PC-9 (cell line): ENCODE results near the gene ZIC4. TPM values are rescaled to one million over a fixed set of nuclear protein-coding genes. Genes with fewer than 3 reads are reported as not detected.

Experiments used
- BruUV-seq: library from RNA; stranded (reverse); fragments of 400-500 nt; replicated peaks from 2 replicates; lab custom pipeline; 2021; lab: Mats Ljungman, UMichigan
- CTCF ChIA-PET: fragments of 300-600 bp; sonication (Branson Sonifier 250); formaldehyde crosslinking; loops from one replicate; lab custom pipeline; 2022; ENCODE audit warnings: antibody characterized with exemption; lab: Charles Lee
- POLR2A ChIA-PET: fragments of 300-600 bp; sonication (Branson Sonifier 250); formaldehyde crosslinking; loops from one replicate; lab custom pipeline; 2022; ENCODE audit warnings: antibody characterized with exemption; ENCODE audit not compliant: unreplicated experiment; lab: Charles Lee
- DNase-seq, 2 experiments: peaks; one replicate each; pipeline versions ENCODE4 v3.0.0 to v3.0.0-alpha.2; 2015 to 2022; ENCODE audit warnings: mixed read lengths in 1 of 2
- H2AFZ ChIP-seq: fragments of 200-600 bp; sonication (generic); 2 replicates; pipeline ENCODE4 v1.8.1; 2017; ENCODE audit warnings: antibody characterized with exemption
- H3F3A ChIP-seq: fragments of 200-600 bp; sonication (generic); 2 replicates; pipeline ENCODE4 v1.8.1; 2017; ENCODE audit warnings: antibody characterized with exemption, mild to moderate bottlenecking, low read depth; ENCODE audit not compliant: insufficient read depth
- H3K27ac ChIP-seq: fragments of 200-600 bp; sonication (generic); 2 replicates; pipeline ENCODE4 v1.6.1; 2016; ENCODE audit warnings: mixed run types
- H3K27me3 ChIP-seq: fragments of 200-600 bp; sonication (generic); 2 replicates; pipeline ENCODE4 v1.6.1; 2016; ENCODE audit warnings: low read depth, mixed run types; ENCODE audit not compliant: insufficient read depth
- H3K36me3 ChIP-seq: fragments of 200-600 bp; sonication (generic); 2 replicates; pipeline ENCODE4 v1.6.1; 2016; ENCODE audit warnings: low read depth, mixed run types
- H3K4me1 ChIP-seq: fragments of 200-600 bp; sonication (generic); replicated peaks from 2 replicates; pipeline ENCODE4 v1.6.1; 2016; ENCODE audit warnings: mixed run types; ENCODE audit not compliant: insufficient read depth
- H3K4me2 ChIP-seq: fragments of 200-600 bp; sonication (generic); 2 replicates; pipeline ENCODE4 v1.6.1; 2017; ENCODE audit warnings: mixed run types
- H3K4me3 ChIP-seq: fragments of 200-600 bp; sonication (generic); 2 replicates; pipeline ENCODE4 v1.6.1; 2016; ENCODE audit warnings: mixed run types
- H3K79me2 ChIP-seq: fragments of 200-600 bp; sonication (generic); 2 replicates; pipeline ENCODE4 v1.6.1; 2017; ENCODE audit warnings: low read depth, mixed run types
- H3K9me2 ChIP-seq: fragments of 200-600 bp; sonication (generic); 2 replicates; pipeline ENCODE4 v1.8.1; 2017; ENCODE audit warnings: mild to moderate bottlenecking; ENCODE audit not compliant: insufficient read depth
- H3K9me3 ChIP-seq: fragments of 200-600 bp; sonication (generic); 2 replicates; pipeline ENCODE4 v1.8.1; 2016; ENCODE audit warnings: low read depth; ENCODE audit not compliant: insufficient read depth
- H4K20me1 ChIP-seq: fragments of 200-600 bp; sonication (generic); 2 replicates; pipeline ENCODE4 v1.8.1; 2017; ENCODE audit not compliant: insufficient read depth
- EZH2 ChIP-seq: fragments of 200-600 bp; sonication (generic); IDR thresholded peaks from 2 replicates; pipeline ENCODE4 v1.8.0; 2017; ENCODE audit warnings: antibody characterized with exemption, low read depth
- intact Hi-C: fragments of 100-400 bp; cut with micrococcal nuclease; formaldehyde crosslinking; loops from one replicate; pipeline ENCODE4 v1.10.0; 2022; ENCODE audit not compliant: unreplicated experiment
- total RNA-seq: library from RNA; stranded (reverse); gene quantifications from 2 replicates; pipeline ENCODE4 v1.2.3, GENCODE V29; 2021
- TF ChIP-seq, protein P1 (sequence below): fragments of 200-600 bp; sonication (generic); conservative IDR thresholded peaks from 2 replicates; pipeline ENCODE4 v1.6.1; 2017; ENCODE audit warnings: mixed run types, antibody characterized with exemption, mild to moderate bottlenecking, moderate library complexity

Gene ZIC4
- total RNA-seq, 1 experiment from 2014 or later: not detected

DNA sequence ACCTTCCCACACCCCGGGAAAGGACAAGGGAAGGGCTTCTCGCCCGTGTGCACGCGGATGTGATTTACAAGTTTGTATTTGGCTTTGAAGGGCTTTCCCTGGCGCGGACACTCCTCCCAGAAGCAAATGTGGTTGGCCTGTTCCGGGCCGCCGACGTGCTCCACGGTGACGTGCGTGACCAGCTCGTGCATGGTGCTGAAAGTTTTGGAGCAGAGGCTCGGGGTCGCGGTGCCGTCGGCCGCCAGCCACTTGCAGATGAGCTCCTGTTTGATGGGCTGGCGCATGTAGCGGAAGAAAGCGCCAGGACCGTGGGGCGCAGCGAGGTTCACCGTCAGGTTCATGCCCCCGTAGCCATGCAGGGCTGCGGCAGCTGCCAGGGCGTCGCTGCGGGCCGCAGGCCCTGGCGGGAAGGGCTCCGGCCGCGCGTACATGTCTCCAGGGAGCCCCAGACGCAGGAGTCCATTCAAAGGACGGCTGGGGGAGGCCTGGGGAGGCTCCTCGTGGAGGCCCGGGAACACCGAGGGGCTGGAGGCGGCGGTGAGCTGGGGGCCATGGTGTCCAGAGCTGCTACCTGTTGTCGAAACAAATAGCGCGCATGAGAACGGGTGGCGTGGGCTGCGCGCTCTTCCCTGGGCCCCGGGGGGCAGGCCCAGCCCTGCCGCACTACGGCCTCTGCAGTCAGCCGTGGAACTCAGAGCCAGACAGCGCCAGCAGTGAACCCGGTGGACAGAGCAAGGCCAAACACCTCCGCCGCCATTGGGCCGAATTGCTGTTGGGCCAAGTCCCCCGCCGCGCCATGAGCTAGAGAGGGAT lies 10.2 kb downstream of the ZIC4 start:
- H3F3A ChIP-seq: no peaks in the 10 kb centered on the region
- no peaks in the 10 kb centered on the region for H3K79me2 ChIP-seq
- ChIA-PET CTCF (no interaction called here), POLR2A (no interaction called here)
- H3K9me2 ChIP-seq: no peaks in the 10 kb centered on the region
- no peak for DNase-seq
- TF ChIP-seq EZH2: no peak
- TF ChIP-seq, protein P1, sequence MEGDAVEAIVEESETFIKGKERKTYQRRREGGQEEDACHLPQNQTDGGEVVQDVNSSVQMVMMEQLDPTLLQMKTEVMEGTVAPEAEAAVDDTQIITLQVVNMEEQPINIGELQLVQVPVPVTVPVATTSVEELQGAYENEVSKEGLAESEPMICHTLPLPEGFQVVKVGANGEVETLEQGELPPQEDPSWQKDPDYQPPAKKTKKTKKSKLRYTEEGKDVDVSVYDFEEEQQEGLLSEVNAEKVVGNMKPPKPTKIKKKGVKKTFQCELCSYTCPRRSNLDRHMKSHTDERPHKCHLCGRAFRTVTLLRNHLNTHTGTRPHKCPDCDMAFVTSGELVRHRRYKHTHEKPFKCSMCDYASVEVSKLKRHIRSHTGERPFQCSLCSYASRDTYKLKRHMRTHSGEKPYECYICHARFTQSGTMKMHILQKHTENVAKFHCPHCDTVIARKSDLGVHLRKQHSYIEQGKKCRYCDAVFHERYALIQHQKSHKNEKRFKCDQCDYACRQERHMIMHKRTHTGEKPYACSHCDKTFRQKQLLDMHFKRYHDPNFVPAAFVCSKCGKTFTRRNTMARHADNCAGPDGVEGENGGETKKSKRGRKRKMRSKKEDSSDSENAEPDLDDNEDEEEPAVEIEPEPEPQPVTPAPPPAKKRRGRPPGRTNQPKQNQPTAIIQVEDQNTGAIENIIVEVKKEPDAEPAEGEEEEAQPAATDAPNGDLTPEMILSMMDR: no peak
- H3K4me2 ChIP-seq: no peak overlapping the region
- H3K9me3 ChIP-seq: no peaks in the 10 kb centered on the region
- H4K20me1 ChIP-seq: no peaks in the 10 kb centered on the region
- no peaks in the 10 kb centered on the region for H3K36me3 ChIP-seq
- no peak overlapping the region for H2AFZ ChIP-seq
- H3K4me1 ChIP-seq: no peaks in the 10 kb centered on the region
- no peak overlapping the region for H3K27ac ChIP-seq
- no peaks in the 10 kb centered on the region for H3K27me3 ChIP-seq
- BruUV-seq: no TSS peak
- no peak overlapping the region for H3K4me3 ChIP-seq
- intact Hi-C loops: no loop called here

DNA sequence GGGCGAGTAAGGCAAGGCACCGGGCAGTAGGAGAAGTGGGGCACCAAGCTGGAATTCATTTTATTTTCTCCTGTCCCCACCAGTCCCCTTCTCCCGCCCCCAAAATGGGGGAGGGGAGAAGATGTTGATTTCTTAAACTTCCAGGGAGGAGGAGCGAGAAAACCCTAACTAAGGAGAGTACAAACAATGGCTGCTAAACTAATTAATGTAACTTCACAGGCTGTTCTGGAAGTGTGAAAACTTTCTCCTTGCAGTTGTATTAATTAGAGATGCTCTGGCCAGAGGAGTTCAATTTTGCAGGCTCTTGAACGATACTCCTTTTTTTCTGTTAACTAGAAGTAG lies 11.5 kb downstream of the ZIC4 start:
- H3K9me2 ChIP-seq: no peaks in the 10 kb centered on the region
- no peak overlapping the region for H3K27ac ChIP-seq
- H3K27me3 ChIP-seq: no peaks in the 10 kb centered on the region
- no peaks in the 10 kb centered on the region for H3K9me3 ChIP-seq
- no peaks in the 10 kb centered on the region for H3K4me1 ChIP-seq
- no peak overlapping the region for H2AFZ ChIP-seq
- H4K20me1 ChIP-seq: no peaks in the 10 kb centered on the region
- no peak for DNase-seq
- intact Hi-C loops: no loop called here
- BruUV-seq: no TSS peak
- CTCF ChIA-PET: no interaction called here
- H3K4me3 ChIP-seq: no peak overlapping the region
- no peaks in the 10 kb centered on the region for H3F3A ChIP-seq
- TF ChIP-seq, protein P1: no peak
- no peak for TF ChIP-seq EZH2
- POLR2A ChIA-PET: interaction anchor here (0.6 kb wide), 1 partner anchor 1080 kb away, joined by 4 read pairs; no protein-coding TSS in a partner anchor
- no peaks in the 10 kb centered on the region for H3K36me3 ChIP-seq
- H3K4me2 ChIP-seq: no peak overlapping the region
- H3K79me2 ChIP-seq: no peaks in the 10 kb centered on the region

DNA sequence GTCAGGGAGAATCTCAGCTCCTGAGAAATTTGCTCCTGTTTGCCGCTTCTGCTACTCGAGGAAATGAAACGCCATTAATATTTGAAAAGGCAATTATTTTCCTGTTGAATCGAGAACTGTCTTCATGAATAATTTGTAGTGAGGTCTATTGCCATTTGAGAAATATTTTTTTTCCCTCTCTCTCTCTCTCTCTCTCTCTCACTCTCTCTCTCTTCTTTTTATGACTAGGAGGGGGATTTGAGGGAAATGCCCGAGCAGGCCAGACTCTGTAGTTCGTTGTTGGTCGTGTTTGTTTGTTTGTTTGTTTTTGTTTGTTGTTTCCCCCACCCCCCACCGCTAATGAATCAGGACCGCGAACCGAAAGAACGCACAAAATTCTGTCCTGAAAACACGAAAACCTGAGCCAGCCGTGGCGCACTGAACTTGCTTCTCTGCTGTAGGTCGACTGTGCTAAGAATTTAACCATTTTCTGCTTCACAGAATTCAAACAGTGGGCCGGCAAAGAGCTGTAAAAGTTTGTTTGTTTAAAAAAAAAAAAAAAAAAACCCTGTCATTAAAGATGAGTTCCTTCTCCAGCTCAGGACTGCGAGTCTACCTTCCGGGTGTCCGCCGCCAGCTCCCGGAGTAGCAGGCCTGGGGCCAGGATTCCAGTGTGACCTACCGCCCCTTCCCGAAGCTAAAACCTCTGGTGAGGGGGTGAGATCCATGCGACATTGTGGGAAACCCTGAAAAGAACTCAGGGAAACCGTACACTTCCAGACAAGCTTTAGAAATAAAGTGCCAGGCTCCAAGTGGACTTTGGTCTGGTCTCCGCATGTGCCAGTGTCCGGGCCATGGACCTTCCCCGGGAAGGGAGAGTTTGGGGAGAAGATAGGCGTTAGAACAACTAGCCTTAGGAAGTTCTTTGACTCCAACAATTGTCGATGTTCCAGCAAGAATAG lies 12.1 kb downstream of the ZIC4 start:
- POLR2A ChIA-PET: interaction anchor here (0.6 kb wide), 1 partner anchor 1080 kb away, joined by 4 read pairs; no protein-coding TSS in a partner anchor
- no TSS peak for BruUV-seq
- CTCF ChIA-PET: no interaction called here

More for the DNA sequence above, 12.1 kb downstream of the ZIC4 start:
- Histone ChIP-seq H3K9me3 (no peaks in the 10 kb centered on the region), H4K20me1 (no peaks in the 10 kb centered on the region), H3K4me3 (no peak overlapping the region), H3K27ac (no peak overlapping the region), H3K79me2 (no peaks in the 10 kb centered on the region), H3K36me3 (no peaks in the 10 kb centered on the region), H3K4me2 (no peak overlapping the region), H3K27me3 (no peaks in the 10 kb centered on the region), H2AFZ (no peak overlapping the region), H3K9me2 (no peaks in the 10 kb centered on the region), H3K4me1 (no peaks in the 10 kb centered on the region), H3F3A (no peaks in the 10 kb centered on the region)
- no peak for DNase-seq
- TF ChIP-seq, protein P1: no peak
- TF ChIP-seq EZH2: no peak
- intact Hi-C loops: no loop called here
